Adipocyte (in vitro differentiated cells): ENCODE results near the gene TRIM9.

Experiments used
- DNase-seq: peaks from one replicate; pipeline ENCODE4 v3.0.0-alpha.2; 2015; ENCODE audit warnings: low read depth
- H3K27me3 ChIP-seq: replicated peaks from 2 replicates; pipeline ENCODE4 v1.7.0; 2013; ENCODE audit warnings: mild to moderate bottlenecking, low read length, moderate library complexity; ENCODE audit not compliant: control insufficient read depth, insufficient read depth
- H3K36me3 ChIP-seq: 2 replicates; pipeline ENCODE4 v1.7.0; 2013; ENCODE audit warnings: low read length, mild to moderate bottlenecking, moderate library complexity; ENCODE audit not compliant: control insufficient read depth, insufficient read depth, severe bottlenecking
- H3K4me1 ChIP-seq: 2 replicates; pipeline ENCODE4 v1.7.0; 2013; ENCODE audit warnings: mild to moderate bottlenecking, low read length, moderate library complexity; ENCODE audit not compliant: control insufficient read depth, insufficient read depth
- H3K4me3 ChIP-seq: 2 replicates; pipeline ENCODE4 v1.7.0; 2013; ENCODE audit warnings: mild to moderate bottlenecking, low read length, moderate library complexity
- H3K9ac ChIP-seq: 2 replicates; pipeline ENCODE4 v1.7.0; 2013; ENCODE audit warnings: mild to moderate bottlenecking, low read length, moderate library complexity
- H3K9me3 ChIP-seq: 2 replicates; pipeline ENCODE4 v1.7.0; 2013; ENCODE audit warnings: mild to moderate bottlenecking, low read length, moderate library complexity; ENCODE audit not compliant: control insufficient read depth

Gene TRIM9

GRCh38 chr14:51074701-51075385 is 20.1 kb downstream of the TRIM9 start:
- peaks cover 5% of the 10 kb centered on the region for H3K9me3 ChIP-seq

GRCh38 chr14:51073731-51074130 is 21.2 kb downstream of the TRIM9 start:
- peaks cover 5% of the 10 kb centered on the region for H3K9me3 ChIP-seq

More at GRCh38 chr14:51074701-51075385, 20.1 kb downstream of the TRIM9 start:
- no peak for DNase-seq
- Histone ChIP-seq H3K36me3 (no peaks in the 10 kb centered on the region), H3K27me3 (no peaks in the 10 kb centered on the region), H3K4me3 (no peak overlapping the region), H3K4me1 (peaks cover 39% of the 10 kb centered on the region), H3K9ac (no peak overlapping the region)

DNA sequence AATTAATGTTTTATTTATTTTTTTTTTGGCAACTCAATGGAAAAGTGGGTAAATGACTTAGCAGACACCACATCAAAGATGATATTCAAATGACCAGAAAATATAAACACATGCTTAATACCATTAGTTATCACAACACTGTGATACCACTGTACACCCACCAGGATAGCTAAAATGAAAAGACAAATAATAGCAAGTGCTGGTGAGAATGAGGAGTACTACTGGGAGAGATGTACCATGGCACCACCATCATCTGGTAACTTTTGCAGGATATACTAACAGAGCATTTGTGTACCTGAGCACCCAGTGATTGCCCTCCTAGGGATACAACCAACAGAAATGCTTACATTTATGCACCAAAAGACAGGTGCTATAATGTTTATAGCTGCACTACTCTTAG is 21.9 kb downstream of the TRIM9 start:
- no peaks in the 10 kb centered on the region for H3K36me3 ChIP-seq
- H3K4me3 ChIP-seq, result no peak overlapping the region
- no peak for DNase-seq
- H3K9me3 ChIP-seq, result peaks cover 5% of the 10 kb centered on the region
- no peaks in the 10 kb centered on the region for H3K27me3 ChIP-seq
- H3K9ac ChIP-seq, result no peak overlapping the region
- peaks cover 24% of the 10 kb centered on the region for H3K4me1 ChIP-seq

More at GRCh38 chr14:51073731-51074130, 21.2 kb downstream of the TRIM9 start:
- no peak overlapping the region for H3K9ac ChIP-seq
- H3K4me3 ChIP-seq, result no peak overlapping the region
- no peak for DNase-seq
- peaks cover 28% of the 10 kb centered on the region for H3K4me1 ChIP-seq
- H3K27me3 ChIP-seq, result no peaks in the 10 kb centered on the region
- H3K36me3 ChIP-seq, result no peaks in the 10 kb centered on the region

- Histone ChIP-seq H3K9me3 (peaks cover 5% of the 10 kb centered on the region), H3K4me3 (no peak overlapping the region), H3K9ac (no peak overlapping the region), H3K27me3 (no peaks in the 10 kb centered on the region), H3K4me1 (peaks cover 18% of the 10 kb centered on the region), H3K36me3 (no peaks in the 10 kb centered on the region)
- DNase-seq, result no peak
These were observed 23.0 kb downstream of the TRIM9 start for GRCh38 chr14:51071857-51072256.

DNA sequence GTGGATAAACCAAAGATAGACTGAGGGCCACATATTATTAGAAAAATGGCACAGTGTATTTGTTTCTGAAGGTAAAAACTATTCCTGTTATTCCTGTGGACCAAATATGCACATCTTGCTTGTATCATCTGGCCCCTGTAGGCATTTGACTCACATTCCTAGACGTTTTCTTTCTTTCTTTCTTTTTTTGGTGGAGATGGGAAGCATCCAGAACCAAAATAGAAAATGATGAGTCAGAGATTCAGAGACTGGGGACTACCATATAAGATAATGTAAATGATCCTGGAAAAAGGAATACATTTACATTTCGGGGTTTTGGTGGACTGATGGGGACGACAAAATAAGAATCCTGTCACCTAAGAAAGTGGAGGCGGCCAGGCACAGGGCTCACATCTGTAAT is 24.2 kb downstream of the TRIM9 start:
- DNase-seq, result no peak
- no peaks in the 10 kb centered on the region for H3K27me3 ChIP-seq
- H3K9me3 ChIP-seq, result peaks cover 5% of the 10 kb centered on the region
- H3K4me1 ChIP-seq, result peaks cover 18% of the 10 kb centered on the region
- no peak overlapping the region for H3K9ac ChIP-seq
- H3K36me3 ChIP-seq, result no peaks in the 10 kb centered on the region
- no peak overlapping the region for H3K4me3 ChIP-seq

DNA sequence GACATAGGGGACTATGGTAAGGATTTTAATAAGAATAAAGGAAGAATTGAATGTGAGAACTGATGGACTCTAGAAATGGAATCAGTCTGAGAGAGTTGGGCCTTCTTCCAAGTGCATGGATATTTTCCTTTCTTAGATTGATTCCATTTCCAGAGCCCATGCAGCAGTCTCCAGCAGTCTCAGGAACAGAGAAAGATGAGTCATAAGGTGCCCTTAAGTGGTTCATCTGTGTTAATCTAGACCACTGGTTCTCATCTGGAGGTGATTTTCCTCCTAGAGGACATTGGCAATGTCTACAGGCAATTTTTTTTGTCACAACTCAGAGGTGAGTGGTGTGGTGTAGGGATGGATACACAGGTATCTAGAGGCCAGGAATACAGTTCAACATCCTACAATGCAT is 25.9 kb downstream of the TRIM9 start:
- no peak for DNase-seq
- Histone ChIP-seq H3K4me3 (no peak overlapping the region), H3K27me3 (no peaks in the 10 kb centered on the region), H3K4me1 (peaks cover 14% of the 10 kb centered on the region), H3K9ac (no peak overlapping the region), H3K36me3 (no peaks in the 10 kb centered on the region), H3K9me3 (peaks cover 5% of the 10 kb centered on the region)

GRCh38 chr14:51068268-51068667 is 26.6 kb downstream of the TRIM9 start:
- H3K9me3 ChIP-seq, result peaks cover 5% of the 10 kb centered on the region
- DNase-seq, result no peak
- no peak overlapping the region for H3K9ac ChIP-seq
- H3K4me1 ChIP-seq, result peaks cover 6% of the 10 kb centered on the region
- H3K4me3 ChIP-seq, result no peak overlapping the region
- no peaks in the 10 kb centered on the region for H3K27me3 ChIP-seq
- no peaks in the 10 kb centered on the region for H3K36me3 ChIP-seq

DNA sequence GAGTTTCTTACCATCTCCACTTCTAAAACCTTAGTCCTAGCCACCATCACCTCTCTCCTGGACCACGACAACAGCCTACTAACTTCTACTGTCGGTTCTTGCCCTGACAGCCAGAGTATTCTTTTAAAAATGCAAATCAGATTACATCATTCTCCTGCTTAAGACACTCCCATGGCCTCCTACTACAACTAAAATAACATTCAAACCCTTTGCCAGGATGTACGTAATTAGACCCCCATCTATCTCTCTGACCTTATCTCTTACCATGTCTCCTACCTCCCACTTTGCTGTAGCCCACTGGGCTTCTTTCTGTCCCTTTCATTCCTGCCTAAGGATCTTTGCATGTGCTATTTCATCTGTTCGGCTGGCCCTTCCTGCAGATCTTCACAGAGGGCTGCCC is 27.6 kb downstream of the TRIM9 start:
- Histone ChIP-seq H3K9me3 (peaks cover 13% of the 10 kb centered on the region), H3K27me3 (no peaks in the 10 kb centered on the region), H3K9ac (no peak overlapping the region), H3K36me3 (no peaks in the 10 kb centered on the region), H3K4me1 (peaks cover 6% of the 10 kb centered on the region), H3K4me3 (no peak overlapping the region)
- no peak for DNase-seq

GRCh38 chr14:51066576-51066975 is 28.3 kb downstream of the TRIM9 start:
- Histone ChIP-seq H3K36me3 (no peaks in the 10 kb centered on the region), H3K9me3 (peaks cover 13% of the 10 kb centered on the region), H3K27me3 (no peaks in the 10 kb centered on the region), H3K4me1 (no peaks in the 10 kb centered on the region), H3K4me3 (no peak overlapping the region), H3K9ac (no peak overlapping the region)
- DNase-seq, result no peak

DNA sequence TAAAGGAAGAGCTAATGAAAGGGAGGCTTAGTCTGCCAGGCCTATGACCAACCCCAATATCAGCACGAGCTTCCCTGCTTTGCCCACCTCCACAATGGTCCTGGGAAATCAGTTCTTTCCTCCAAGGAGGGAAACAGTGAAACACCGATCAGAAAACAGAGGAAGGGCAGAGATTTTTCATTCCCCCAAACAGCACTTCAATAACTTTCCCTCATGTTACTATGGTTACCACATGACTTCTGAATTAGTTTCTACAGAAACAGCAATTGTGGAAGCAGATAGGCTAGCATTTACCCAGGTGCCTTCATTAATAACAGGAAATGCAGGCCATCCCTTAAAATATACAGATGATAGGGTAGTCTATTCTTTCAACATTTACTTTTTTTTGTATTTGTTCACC is 35.9 kb downstream of the TRIM9 start:
- Histone ChIP-seq H3K27me3 (no peaks in the 10 kb centered on the region), H3K9ac (no peak overlapping the region), H3K9me3 (peaks cover 9% of the 10 kb centered on the region), H3K4me3 (no peak overlapping the region), H3K36me3 (no peaks in the 10 kb centered on the region), H3K4me1 (no peaks in the 10 kb centered on the region)
- DNase-seq, result no peak

GRCh38 chr14:51058382-51058781 is 36.5 kb downstream of the TRIM9 start:
- Histone ChIP-seq H3K4me1 (no peaks in the 10 kb centered on the region), H3K27me3 (no peaks in the 10 kb centered on the region), H3K9me3 (peaks cover 9% of the 10 kb centered on the region), H3K36me3 (no peaks in the 10 kb centered on the region), H3K4me3 (no peak overlapping the region), H3K9ac (no peak overlapping the region)
- no peak for DNase-seq

DNA sequence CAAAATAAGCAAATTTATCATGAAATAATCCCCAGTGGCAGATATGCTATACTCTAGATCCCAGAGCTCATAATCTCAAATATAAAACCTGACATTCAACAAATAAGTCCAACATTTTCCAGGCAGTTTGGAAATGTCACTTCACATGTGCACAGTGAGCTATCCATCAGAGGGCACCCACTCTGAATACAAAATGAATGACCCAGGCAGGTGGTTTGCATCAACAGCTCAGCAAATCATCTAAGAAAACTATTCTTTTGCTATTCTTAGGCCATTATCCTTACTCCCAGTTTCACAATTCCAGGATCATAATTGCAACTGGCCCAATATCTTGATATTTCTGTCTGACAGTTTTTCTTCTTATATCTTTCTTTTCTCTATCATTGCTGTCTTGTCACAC is 38.5 kb downstream of the TRIM9 start:
- H3K4me3 ChIP-seq, result no peak overlapping the region
- DNase-seq, result no peak
- H3K9me3 ChIP-seq, result no peaks in the 10 kb centered on the region
- H3K4me1 ChIP-seq, result no peaks in the 10 kb centered on the region
- H3K36me3 ChIP-seq, result no peaks in the 10 kb centered on the region
- no peaks in the 10 kb centered on the region for H3K27me3 ChIP-seq
- no peak overlapping the region for H3K9ac ChIP-seq
